Muscle layer of colon (tissue), 2 donors: Measurements from ENCODE around the gene CILP2.

Experiments
- H3K27ac ChIP-seq: one replicate; pipeline ENCODE4 v1.7.0; 2013; ENCODE audit warnings: low read depth, mild to moderate bottlenecking, low read length, moderate library complexity
- H3K27me3 ChIP-seq, 2 donors: one replicate each; pipeline ENCODE4 v1.7.0; 2013; ENCODE audit warnings: low read length in 2 of 2, mild to moderate bottlenecking in 2 of 2; ENCODE audit not compliant: insufficient read depth in 2 of 2, control insufficient read depth in 1 of 2
- H3K36me3 ChIP-seq: one replicate; pipeline ENCODE4 v1.7.0; 2013; ENCODE audit warnings: mild to moderate bottlenecking, low read length; ENCODE audit not compliant: insufficient read depth
- H3K4me1 ChIP-seq: one replicate; pipeline ENCODE4 v1.7.0; 2013; ENCODE audit warnings: mild to moderate bottlenecking, low read length; ENCODE audit not compliant: insufficient read depth
- H3K4me3 ChIP-seq, 2 donors: one replicate each; pipeline ENCODE4 v1.7.0; 2013; ENCODE audit warnings: low read length in 2 of 2, low read depth in 1 of 2, mild to moderate bottlenecking in 1 of 2, moderate library complexity in 1 of 2
- H3K9ac ChIP-seq: one replicate; pipeline ENCODE4 v1.7.0; 2013; ENCODE audit warnings: low read length
- H3K9me3 ChIP-seq: one replicate; pipeline ENCODE4 v1.7.0; 2013; ENCODE audit warnings: mild to moderate bottlenecking, low read length
- donor health status: abdominal sarcoma.
- donor health status: Adenocarcinoma of cecum.

Gene CILP2

DNA sequence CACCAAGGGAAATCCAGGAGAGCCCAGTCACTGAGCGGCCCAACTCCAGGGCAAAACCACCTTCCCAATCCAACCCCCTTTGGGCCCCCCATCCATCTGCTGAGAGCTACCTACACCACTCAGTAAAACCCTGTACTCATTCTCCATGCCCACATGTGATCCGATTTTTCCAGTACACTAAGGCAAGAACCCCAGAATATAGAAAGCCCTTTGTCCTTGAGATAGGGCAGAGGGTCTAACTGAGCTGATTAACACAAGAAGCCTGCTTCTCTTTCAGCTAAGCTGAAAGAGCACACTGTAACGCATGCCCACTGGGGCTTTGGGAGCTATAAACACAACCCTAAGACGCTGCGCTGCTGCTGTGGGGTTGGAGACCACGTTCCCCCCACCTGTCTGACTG, 44.4 kb downstream of the CILP2 start:
- no peaks in the 10 kb centered on the region for H3K36me3 ChIP-seq
- H3K9ac ChIP-seq = no peak overlapping the region
- H3K27me3 ChIP-seq = no peaks in the 10 kb centered on the region
- no peak overlapping the region for H3K4me3 ChIP-seq
- no peak overlapping the region for H3K27ac ChIP-seq
- no peaks in the 10 kb centered on the region for H3K9me3 ChIP-seq
- no peaks in the 10 kb centered on the region for H3K4me1 ChIP-seq

DNA sequence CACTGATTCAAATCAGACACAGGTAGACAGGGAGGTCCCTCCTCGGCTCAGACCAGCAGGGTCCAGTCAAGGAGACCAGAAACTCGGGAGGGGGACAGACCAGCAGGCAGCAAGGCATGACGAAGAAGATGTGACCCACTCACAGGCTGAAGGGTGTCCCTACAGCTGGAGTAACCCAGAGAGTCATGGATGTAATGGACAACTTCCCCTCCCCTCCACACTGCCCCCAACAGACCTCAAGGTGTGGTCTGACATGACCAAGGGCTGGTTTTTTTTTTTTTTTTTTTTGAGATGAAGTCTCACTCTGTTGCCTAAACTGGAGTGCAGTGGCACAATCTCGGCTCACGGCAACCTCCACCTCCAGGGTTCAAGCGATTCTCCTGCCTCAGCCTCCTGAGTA, 46.3 kb downstream of the CILP2 start:
- H3K27ac ChIP-seq = no peak overlapping the region
- no peaks in the 10 kb centered on the region for H3K36me3 ChIP-seq
- H3K4me3 ChIP-seq = no peak overlapping the region
- H3K9me3 ChIP-seq = no peaks in the 10 kb centered on the region
- H3K27me3 ChIP-seq = no peaks in the 10 kb centered on the region
- H3K9ac ChIP-seq = no peak overlapping the region
- H3K4me1 ChIP-seq = no peaks in the 10 kb centered on the region

DNA sequence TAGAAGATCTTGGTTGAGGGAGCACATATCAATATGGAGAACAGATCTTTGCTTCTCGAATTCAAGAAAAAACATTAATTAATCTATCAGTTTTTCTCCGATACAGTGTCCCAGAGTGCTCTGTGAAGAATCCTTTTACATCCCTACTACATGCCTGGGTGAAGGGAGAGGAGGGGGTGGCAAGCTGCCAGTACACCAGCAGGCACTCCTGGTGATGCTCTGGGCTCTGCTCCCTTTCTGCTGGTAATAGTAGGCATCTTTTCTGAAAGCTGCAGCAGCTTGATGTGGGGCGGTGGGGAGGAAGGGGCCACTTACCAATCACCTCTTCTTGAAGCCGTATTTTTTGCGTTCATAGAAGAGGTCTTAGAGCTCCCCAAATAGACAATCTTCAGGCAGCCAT, 49.7 kb downstream of the CILP2 start:
- Histone ChIP-seq H3K9me3 (no peaks in the 10 kb centered on the region), H3K36me3 (no peaks in the 10 kb centered on the region), H3K4me1 (peaks cover 10% of the 10 kb centered on the region), H3K27me3 (no peaks in the 10 kb centered on the region), H3K9ac (no peak overlapping the region), H3K4me3 (no peak overlapping the region), H3K27ac (no peak overlapping the region)

DNA sequence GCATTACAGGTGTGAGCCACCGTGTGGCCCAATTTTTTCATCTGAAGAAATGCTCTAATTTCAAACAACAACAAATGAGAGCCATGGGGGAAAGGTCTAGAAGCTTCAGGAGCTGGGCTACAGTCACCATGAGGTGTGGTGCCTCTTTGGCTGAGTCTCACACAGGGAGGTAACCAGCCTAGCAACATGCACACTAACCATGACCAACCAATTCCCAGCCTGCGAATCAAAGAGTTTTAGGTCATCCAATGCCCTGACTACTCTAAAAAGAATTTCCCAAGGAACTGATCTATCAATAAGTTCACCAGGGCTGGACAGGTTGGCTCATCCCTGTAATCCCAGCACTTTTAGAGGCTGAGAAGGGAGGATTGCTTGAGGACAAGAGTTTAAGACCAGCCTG, 50.5 kb downstream of the CILP2 start:
- no peak overlapping the region for H3K4me3 ChIP-seq
- no peaks in the 10 kb centered on the region for H3K9me3 ChIP-seq
- no peak overlapping the region for H3K9ac ChIP-seq
- no peaks in the 10 kb centered on the region for H3K27me3 ChIP-seq
- H3K27ac ChIP-seq = no peak overlapping the region
- H3K4me1 ChIP-seq = peaks cover 10% of the 10 kb centered on the region
- no peaks in the 10 kb centered on the region for H3K36me3 ChIP-seq

DNA sequence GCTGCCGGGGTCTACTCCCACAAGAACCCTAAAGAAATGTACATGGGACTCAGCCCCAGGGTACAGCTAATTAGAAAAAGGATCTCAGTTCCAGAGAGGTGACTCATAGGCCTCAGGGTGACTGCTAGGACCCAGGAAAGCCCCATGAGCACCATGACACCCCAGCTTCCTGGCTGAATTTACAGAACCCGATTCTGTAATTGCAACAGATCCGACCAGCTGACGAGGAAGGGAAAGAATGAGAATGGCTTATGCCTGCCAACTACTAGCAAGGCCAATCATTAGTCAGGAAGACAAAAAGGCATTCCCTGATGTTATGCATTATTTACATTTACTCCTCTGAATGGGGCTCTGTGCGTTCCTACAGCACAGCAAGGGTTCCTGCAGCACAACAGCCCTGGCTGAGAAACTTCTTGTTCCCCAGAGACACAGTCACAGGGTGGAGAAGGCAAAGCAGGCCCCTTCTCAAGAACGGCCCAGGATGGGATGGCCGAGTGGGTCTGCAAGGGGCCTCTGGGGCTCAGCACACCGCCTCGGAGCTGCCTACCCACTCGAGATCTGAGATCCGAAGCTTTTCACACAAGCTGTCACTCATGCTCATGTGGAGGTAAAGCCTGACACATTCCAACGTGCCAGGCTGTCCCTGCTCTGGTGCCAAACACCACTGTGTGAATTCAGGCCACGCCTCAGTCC, 53.2 kb downstream of the CILP2 start:
- H3K4me1 ChIP-seq = peaks cover 10% of the 10 kb centered on the region
- no peak overlapping the region for H3K9ac ChIP-seq
- H3K27ac ChIP-seq = no peak overlapping the region
- H3K4me3 ChIP-seq = no peak overlapping the region
- no peaks in the 10 kb centered on the region for H3K27me3 ChIP-seq
- no peaks in the 10 kb centered on the region for H3K36me3 ChIP-seq
- H3K9me3 ChIP-seq = no peaks in the 10 kb centered on the region

DNA sequence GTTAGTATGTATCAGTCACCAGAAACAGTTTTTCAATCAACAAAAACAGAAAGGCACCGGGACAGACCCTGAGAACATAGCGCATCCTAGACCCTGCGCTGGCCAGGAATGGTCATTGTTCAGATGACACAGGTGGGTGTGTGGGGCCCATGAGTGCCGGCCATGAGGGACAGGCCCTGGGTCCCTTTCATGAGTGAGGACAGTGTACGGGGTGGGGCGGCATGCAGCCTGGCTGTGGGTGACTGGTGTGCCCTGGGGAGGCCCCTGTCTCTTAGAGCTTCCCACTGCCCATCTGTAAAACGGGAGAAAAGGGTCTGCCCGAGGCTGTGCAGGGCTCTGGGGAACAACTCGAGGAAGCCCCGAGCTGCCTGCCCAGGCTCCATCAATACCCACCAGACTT, 54.6 kb downstream of the CILP2 start:
- no peaks in the 10 kb centered on the region for H3K36me3 ChIP-seq
- H3K9me3 ChIP-seq = no peaks in the 10 kb centered on the region
- no peak overlapping the region for H3K27ac ChIP-seq
- no peak overlapping the region for H3K4me3 ChIP-seq
- no peaks in the 10 kb centered on the region for H3K27me3 ChIP-seq
- no peak overlapping the region for H3K9ac ChIP-seq
- H3K4me1 ChIP-seq = peaks cover 10% of the 10 kb centered on the region

DNA sequence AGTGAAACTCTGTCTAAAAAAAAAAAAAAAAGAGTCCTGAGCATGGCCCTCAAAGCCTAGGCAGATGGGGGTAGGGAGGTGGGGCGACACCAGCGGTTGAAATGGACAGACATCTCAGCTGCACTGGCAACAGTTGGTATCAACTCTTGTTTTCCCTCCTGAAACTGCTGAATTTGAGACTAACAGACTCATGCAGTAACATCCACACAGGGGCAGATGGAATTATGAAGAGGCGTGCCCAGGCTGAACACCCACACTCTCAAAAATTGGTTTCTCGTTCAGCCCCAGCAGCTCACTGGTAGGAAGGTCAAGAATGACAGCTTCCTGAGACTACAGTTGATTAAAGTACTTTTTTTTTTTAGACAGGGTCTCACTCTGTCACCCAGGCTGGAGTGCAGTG, 56.3 kb downstream of the CILP2 start:
- H3K4me1 ChIP-seq = peaks cover 10% of the 10 kb centered on the region
- H3K4me3 ChIP-seq = no peak overlapping the region
- H3K36me3 ChIP-seq = no peaks in the 10 kb centered on the region
- H3K27me3 ChIP-seq = no peaks in the 10 kb centered on the region
- H3K9me3 ChIP-seq = no peaks in the 10 kb centered on the region
- no peak overlapping the region for H3K27ac ChIP-seq
- no peak overlapping the region for H3K9ac ChIP-seq

DNA sequence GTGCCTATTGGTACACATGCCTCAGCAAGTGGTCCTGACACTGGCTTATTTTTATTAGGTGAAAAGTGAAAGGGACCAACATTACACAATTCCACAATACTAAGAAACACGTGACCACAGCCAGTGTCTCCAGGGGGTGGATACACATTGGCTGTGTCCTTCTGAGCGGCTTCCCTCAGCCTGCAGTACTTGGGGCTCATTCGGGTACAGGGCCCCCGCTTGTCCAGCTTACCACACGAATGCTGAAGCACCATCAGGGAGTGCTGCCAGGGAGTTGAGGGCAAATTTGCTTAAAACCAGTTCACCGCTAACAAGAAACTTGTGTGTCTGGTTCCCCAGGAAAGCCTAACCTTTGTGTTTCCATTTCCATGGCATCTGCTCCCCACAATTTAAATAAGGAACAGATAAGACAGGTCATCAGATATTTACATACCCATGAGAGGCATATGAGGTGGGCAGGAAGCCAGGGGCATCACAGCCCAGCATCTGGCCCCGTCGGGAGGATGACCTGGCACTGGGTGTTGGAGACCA, 57.2 kb downstream of the CILP2 start:
- Histone ChIP-seq H3K27me3 (no peaks in the 10 kb centered on the region), H3K4me1 (peaks cover 10% of the 10 kb centered on the region), H3K27ac (no peak overlapping the region), H3K36me3 (no peaks in the 10 kb centered on the region), H3K9me3 (no peaks in the 10 kb centered on the region), H3K4me3 (no peak overlapping the region), H3K9ac (no peak overlapping the region)
